WTC11 (cell line): ENCODE measurements around the gene PCGF3. TPM values are rescaled to one million over a fixed set of nuclear protein-coding genes. Genes with fewer than 3 reads are reported as not detected.

Experiments
- ATAC-seq: fragments of 200-7000 bp; cut with Tn5 transposase; 2 replicates; pipeline ENCODE4 v1.10.0; 2021; ENCODE audit warnings: mild to moderate bottlenecking, moderate library complexity
- CTCF ChIA-PET: fragments of 300-600 bp; sonication (Branson Sonifier 250); formaldehyde crosslinking; loops from one replicate; lab custom pipeline; 2021; ENCODE audit warnings: antibody characterized with exemption; lab: Charles Lee
- POLR2A ChIA-PET: fragments of 350-600 bp; sonication (Branson Sonifier 250); formaldehyde crosslinking; loops from one replicate; lab custom pipeline; 2021; ENCODE audit warnings: antibody characterized with exemption; lab: Charles Lee
- DNase-seq: peaks from one replicate; pipeline ENCODE4 v3.0.0; 2021; ENCODE audit warnings: low spot score
- H3K27ac Mint-ChIP-seq: 2 replicates; pipeline ENCODE4 v1.8.0; 2021; ENCODE audit warnings: mixed read lengths
- H3K27me3 Mint-ChIP-seq: 2 replicates; pipeline ENCODE4 v1.8.0; 2021; ENCODE audit warnings: low read depth, mild to moderate bottlenecking, moderate library complexity, mixed read lengths
- H3K36me3 Mint-ChIP-seq: 2 replicates; pipeline ENCODE4 v1.8.0; 2021; ENCODE audit warnings: mixed read lengths
- H3K4me1 Mint-ChIP-seq: 2 replicates; pipeline ENCODE4 v1.8.0; 2022; ENCODE audit warnings: mixed read lengths
- H3K4me3 Mint-ChIP-seq: 2 replicates; pipeline ENCODE4 v1.8.0; 2021; ENCODE audit warnings: mild to moderate bottlenecking, moderate library complexity, mixed read lengths
- H3K9me3 Mint-ChIP-seq: 2 replicates; pipeline ENCODE4 v1.8.0; 2021; ENCODE audit warnings: mixed read lengths
- ATF3 ChIP-seq: sonication (generic); formaldehyde crosslinking; conservative IDR thresholded peaks from 2 replicates; pipeline ENCODE4 v1.8.1; 2022; ENCODE audit warnings: mild to moderate bottlenecking, missing genetic modification reagents
- CREM ChIP-seq: sonication (generic); formaldehyde crosslinking; IDR thresholded peaks from 2 replicates; pipeline ENCODE4 v1.8.1; 2022; ENCODE audit warnings: mild to moderate bottlenecking, missing genetic modification reagents, moderate library complexity
- ERG ChIP-seq: fragments of 250-450 bp; sonication (Bioruptor Pico); IDR thresholded peaks from 2 replicates; pipeline ENCODE4 v1.8.0; 2021; ENCODE audit warnings: mild to moderate bottlenecking
- ESRRA ChIP-seq: sonication (generic); formaldehyde crosslinking; IDR thresholded peaks from 2 replicates; pipeline ENCODE4 v1.8.1; 2022; ENCODE audit warnings: mild to moderate bottlenecking, missing genetic modification reagents, borderline replicate concordance
- FOXJ3 ChIP-seq: sonication (generic); formaldehyde crosslinking; IDR thresholded peaks from 2 replicates; pipeline ENCODE4 v1.9.0; 2021; ENCODE audit warnings: missing genetic modification reagents, mild to moderate bottlenecking, borderline replicate concordance
- FOXK1 ChIP-seq: sonication (generic); formaldehyde crosslinking; IDR thresholded peaks from 2 replicates; pipeline ENCODE4 v1.8.0; 2022; ENCODE audit warnings: mild to moderate bottlenecking, moderate library complexity, missing genetic modification reagents
- FOXP1 ChIP-seq: sonication (generic); formaldehyde crosslinking; IDR thresholded peaks from 2 replicates; pipeline ENCODE4 v1.8.0; 2022; ENCODE audit warnings: missing genetic modification reagents, mild to moderate bottlenecking, moderate library complexity, borderline replicate concordance
- FOXP4 ChIP-seq: sonication (generic); formaldehyde crosslinking; IDR thresholded peaks from 2 replicates; pipeline ENCODE4 v1.8.0; 2022; ENCODE audit warnings: mild to moderate bottlenecking, missing genetic modification reagents
- IRF2 ChIP-seq: sonication (generic); formaldehyde crosslinking; IDR thresholded peaks from 2 replicates; pipeline ENCODE4 v1.8.0; 2022; ENCODE audit warnings: low read depth, missing genetic modification reagents, borderline replicate concordance
- NFE2L1 ChIP-seq: sonication (generic); formaldehyde crosslinking; IDR thresholded peaks from 2 replicates; pipeline ENCODE4 v1.8.1; 2023; ENCODE audit warnings: missing genetic modification reagents
- NFYB ChIP-seq: sonication (generic); formaldehyde crosslinking; conservative IDR thresholded peaks from 2 replicates; pipeline ENCODE4 v1.8.0; 2022; ENCODE audit warnings: low read depth, missing genetic modification reagents
- NR2C2 ChIP-seq: sonication (generic); formaldehyde crosslinking; IDR thresholded peaks from 2 replicates; pipeline ENCODE4 v1.8.0; 2022; ENCODE audit warnings: mild to moderate bottlenecking, missing genetic modification reagents
- OVOL2 ChIP-seq: fragments of 250-450 bp; sonication (Bioruptor Pico); IDR thresholded peaks from 2 replicates; pipeline ENCODE4 v1.9.0; 2021; ENCODE audit warnings: mild to moderate bottlenecking, borderline replicate concordance
- TP53 ChIP-seq: sonication (generic); formaldehyde crosslinking; IDR thresholded peaks from 2 replicates; pipeline ENCODE4 v1.8.1; 2023; ENCODE audit warnings: mild to moderate bottlenecking, missing genetic modification reagents
- ZNF396 ChIP-seq: fragments of 250-450 bp; sonication (Bioruptor Pico); IDR thresholded peaks from 2 replicates; pipeline ENCODE4 v1.8.0; 2021; ENCODE audit warnings: mild to moderate bottlenecking, moderate library complexity, borderline replicate concordance
- total RNA-seq: library from RNA; stranded (reverse); gene quantifications from 3 replicates; pipeline ENCODE4 v1.2.3, GENCODE V29; 2021
- TF ChIP-seq, protein P1 (sequence below): sonication (generic); formaldehyde crosslinking; IDR thresholded peaks from 2 replicates; pipeline ENCODE4 v1.8.0; 2022; ENCODE audit warnings: mild to moderate bottlenecking, missing genetic modification reagents
- TF ChIP-seq, protein P2 (sequence below): sonication (generic); formaldehyde crosslinking; IDR thresholded peaks from 2 replicates; pipeline ENCODE4 v1.8.1; 2022; ENCODE audit warnings: missing genetic modification reagents, borderline replicate concordance
- TF ChIP-seq, protein P3 (sequence below): sonication (generic); formaldehyde crosslinking; IDR thresholded peaks from 2 replicates; pipeline ENCODE4 v1.8.0; 2023; ENCODE audit warnings: missing genetic modification reagents
- TF ChIP-seq, protein P4 (sequence below): sonication (generic); formaldehyde crosslinking; IDR thresholded peaks from 2 replicates; pipeline ENCODE4 v1.8.0; 2022; ENCODE audit warnings: mild to moderate bottlenecking, missing genetic modification reagents
- TF ChIP-seq, protein P5 (sequence below): fragments of 250-450 bp; sonication (Bioruptor Pico); conservative IDR thresholded peaks from 2 replicates; pipeline ENCODE4 v1.9.0; 2021; ENCODE audit warnings: mild to moderate bottlenecking
- TF ChIP-seq, protein P6 (sequence below): sonication (generic); formaldehyde crosslinking; IDR thresholded peaks from 2 replicates; pipeline ENCODE4 v1.8.0; 2023; ENCODE audit warnings: mild to moderate bottlenecking, missing genetic modification reagents

PCGF3 gene
- total RNA-seq, 1 experiment from 2014 or later: 65.7 TPM

- Mint-ChIP-seq H3K27me3 (no peaks in the 10 kb centered on the region), H3K9me3 (peaks cover 12% of the 10 kb centered on the region), H3K4me3 (no peak overlapping the region), H3K4me1 (peaks cover 26% of the 10 kb centered on the region)
- DNase-seq (no peak), ATAC-seq (no peak)
- TF ChIP-seq FOXK1: no peak
- TF ChIP-seq OVOL2 (CRISPR knock-in tag): no peak
- TF ChIP-seq, all 79 proteins: peak for 0
- no peak overlapping the region; the same call in 1 of the 2 replicates for H3K27ac Mint-ChIP-seq
- ChIA-PET CTCF (no interaction called here), POLR2A (no interaction called here)
- peaks cover 56% of the 10 kb centered on the region for H3K36me3 Mint-ChIP-seq
Observed at GRCh38 chr4:772118-772517, 66.5 kb downstream of the PCGF3 start.

DNA sequence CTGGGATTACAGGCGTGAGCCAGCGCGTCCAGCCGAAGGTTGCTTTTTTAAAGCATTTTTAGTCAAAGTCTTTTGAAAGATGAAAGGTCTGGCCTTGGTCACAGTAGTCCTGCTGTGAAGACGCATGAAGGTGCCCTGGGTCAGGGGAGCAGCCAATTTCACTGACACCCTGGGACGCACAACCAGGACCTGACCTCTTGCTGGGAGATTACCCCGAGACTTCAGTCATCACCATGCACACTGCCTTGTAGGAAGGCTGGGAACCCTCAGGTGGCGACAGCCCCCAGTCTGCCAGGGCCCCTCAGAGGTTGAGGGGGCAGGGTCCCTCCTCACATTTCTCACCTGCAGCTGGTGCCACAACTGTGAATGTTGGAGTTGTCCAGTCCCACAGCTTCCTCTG lies 67.1 kb downstream of the PCGF3 start:
- TF ChIP-seq NR2C2 (no peak), TP53 (no peak), NFYB (no peak), ESRRA (CRISPR knock-in tag) (no peak), NFE2L1 (CRISPR knock-in tag) (no peak), CREM (CRISPR knock-in tag) (no peak), FOXJ3 (CRISPR knock-in tag) (no peak), FOXP4 (CRISPR knock-in tag) (no peak), IRF2 (no peak), ATF3 (CRISPR knock-in tag) (no peak), ZNF396 (no peak), ERG (no peak), FOXP1 (no peak)
- TF ChIP-seq, protein P1, sequence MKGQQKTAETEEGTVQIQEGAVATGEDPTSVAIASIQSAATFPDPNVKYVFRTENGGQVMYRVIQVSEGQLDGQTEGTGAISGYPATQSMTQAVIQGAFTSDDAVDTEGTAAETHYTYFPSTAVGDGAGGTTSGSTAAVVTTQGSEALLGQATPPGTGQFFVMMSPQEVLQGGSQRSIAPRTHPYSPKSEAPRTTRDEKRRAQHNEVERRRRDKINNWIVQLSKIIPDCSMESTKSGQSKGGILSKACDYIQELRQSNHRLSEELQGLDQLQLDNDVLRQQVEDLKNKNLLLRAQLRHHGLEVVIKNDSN (CRISPR knock-in tag): no peak
- TF ChIP-seq, protein P2, sequence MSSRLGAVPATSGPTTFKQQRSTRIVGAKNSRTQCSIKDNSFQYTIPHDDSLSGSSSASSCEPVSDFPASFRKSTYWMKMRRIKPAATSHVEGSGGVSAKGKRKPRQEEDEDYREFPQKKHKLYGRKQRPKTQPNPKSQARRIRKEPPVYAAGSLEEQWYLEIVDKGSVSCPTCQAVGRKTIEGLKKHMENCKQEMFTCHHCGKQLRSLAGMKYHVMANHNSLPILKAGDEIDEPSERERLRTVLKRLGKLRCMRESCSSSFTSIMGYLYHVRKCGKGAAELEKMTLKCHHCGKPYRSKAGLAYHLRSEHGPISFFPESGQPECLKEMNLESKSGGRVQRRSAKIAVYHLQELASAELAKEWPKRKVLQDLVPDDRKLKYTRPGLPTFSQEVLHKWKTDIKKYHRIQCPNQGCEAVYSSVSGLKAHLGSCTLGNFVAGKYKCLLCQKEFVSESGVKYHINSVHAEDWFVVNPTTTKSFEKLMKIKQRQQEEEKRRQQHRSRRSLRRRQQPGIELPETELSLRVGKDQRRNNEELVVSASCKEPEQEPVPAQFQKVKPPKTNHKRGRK (CRISPR knock-in tag): no peak
- TF ChIP-seq, protein P3, sequence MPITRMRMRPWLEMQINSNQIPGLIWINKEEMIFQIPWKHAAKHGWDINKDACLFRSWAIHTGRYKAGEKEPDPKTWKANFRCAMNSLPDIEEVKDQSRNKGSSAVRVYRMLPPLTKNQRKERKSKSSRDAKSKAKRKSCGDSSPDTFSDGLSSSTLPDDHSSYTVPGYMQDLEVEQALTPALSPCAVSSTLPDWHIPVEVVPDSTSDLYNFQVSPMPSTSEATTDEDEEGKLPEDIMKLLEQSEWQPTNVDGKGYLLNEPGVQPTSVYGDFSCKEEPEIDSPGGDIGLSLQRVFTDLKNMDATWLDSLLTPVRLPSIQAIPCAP (CRISPR knock-in tag): no peak
- TF ChIP-seq, protein P4, sequence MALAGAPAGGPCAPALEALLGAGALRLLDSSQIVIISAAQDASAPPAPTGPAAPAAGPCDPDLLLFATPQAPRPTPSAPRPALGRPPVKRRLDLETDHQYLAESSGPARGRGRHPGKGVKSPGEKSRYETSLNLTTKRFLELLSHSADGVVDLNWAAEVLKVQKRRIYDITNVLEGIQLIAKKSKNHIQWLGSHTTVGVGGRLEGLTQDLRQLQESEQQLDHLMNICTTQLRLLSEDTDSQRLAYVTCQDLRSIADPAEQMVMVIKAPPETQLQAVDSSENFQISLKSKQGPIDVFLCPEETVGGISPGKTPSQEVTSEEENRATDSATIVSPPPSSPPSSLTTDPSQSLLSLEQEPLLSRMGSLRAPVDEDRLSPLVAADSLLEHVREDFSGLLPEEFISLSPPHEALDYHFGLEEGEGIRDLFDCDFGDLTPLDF (CRISPR knock-in tag): no peak
- TF ChIP-seq, protein P5, sequence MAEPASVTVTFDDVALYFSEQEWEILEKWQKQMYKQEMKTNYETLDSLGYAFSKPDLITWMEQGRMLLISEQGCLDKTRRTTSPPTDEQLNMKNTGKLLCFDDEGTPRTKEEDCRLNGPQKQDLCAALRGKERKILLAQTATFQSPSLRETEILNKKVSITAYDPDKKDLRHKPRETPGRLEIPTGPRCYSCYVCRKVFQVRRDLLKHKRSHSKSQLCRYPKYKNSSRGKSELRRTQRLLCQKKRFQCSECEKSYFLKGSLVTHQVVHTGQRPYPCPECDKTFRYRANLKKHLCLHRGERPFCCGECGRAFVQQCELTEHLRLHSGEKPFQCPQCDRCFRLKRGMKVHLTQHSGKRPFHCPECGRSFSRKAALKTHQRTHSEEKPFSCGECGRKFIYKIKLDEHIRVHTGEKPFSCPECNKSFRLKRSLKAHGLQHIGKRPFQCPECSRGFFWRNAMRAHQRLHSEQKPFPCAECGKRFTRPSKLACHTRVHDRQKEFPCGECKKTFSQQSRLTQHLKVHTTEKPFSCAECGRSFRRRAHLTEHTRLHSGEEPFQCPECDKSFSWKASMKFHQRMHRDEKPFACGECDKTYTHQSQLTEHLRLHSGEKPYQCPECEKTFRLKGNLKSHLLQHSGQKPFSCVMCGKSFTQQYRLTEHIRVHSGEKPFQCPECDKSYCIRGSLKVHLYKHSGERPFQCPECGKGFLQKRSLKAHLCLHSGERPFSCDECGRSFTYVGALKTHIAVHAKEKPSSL (CRISPR knock-in tag): no peak
- TF ChIP-seq, protein P6, sequence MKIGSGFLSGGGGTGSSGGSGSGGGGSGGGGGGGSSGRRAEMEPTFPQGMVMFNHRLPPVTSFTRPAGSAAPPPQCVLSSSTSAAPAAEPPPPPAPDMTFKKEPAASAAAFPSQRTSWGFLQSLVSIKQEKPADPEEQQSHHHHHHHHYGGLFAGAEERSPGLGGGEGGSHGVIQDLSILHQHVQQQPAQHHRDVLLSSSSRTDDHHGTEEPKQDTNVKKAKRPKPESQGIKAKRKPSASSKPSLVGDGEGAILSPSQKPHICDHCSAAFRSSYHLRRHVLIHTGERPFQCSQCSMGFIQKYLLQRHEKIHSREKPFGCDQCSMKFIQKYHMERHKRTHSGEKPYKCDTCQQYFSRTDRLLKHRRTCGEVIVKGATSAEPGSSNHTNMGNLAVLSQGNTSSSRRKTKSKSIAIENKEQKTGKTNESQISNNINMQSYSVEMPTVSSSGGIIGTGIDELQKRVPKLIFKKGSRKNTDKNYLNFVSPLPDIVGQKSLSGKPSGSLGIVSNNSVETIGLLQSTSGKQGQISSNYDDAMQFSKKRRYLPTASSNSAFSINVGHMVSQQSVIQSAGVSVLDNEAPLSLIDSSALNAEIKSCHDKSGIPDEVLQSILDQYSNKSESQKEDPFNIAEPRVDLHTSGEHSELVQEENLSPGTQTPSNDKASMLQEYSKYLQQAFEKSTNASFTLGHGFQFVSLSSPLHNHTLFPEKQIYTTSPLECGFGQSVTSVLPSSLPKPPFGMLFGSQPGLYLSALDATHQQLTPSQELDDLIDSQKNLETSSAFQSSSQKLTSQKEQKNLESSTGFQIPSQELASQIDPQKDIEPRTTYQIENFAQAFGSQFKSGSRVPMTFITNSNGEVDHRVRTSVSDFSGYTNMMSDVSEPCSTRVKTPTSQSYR (CRISPR knock-in tag): no peak
- ChIA-PET CTCF (interaction anchor here (1.5 kb wide), 1 partner anchor 89 kb away, joined by 4 read pairs; no protein-coding TSS in a partner anchor), POLR2A (no interaction called here)
- no peaks in the 10 kb centered on the region for H3K27me3 Mint-ChIP-seq
- H3K27ac Mint-ChIP-seq: no peak overlapping the region
- H3K36me3 Mint-ChIP-seq: peaks cover 56% of the 10 kb centered on the region
- ATAC-seq (no peak), DNase-seq (no peak)
- H3K9me3 Mint-ChIP-seq: peaks cover 12% of the 10 kb centered on the region
- peaks cover 19% of the 10 kb centered on the region for H3K4me1 Mint-ChIP-seq
- H3K4me3 Mint-ChIP-seq: no peak overlapping the region
